Measurements from ENCODE around the gene TJP2.

TJP2 gene

GRCh38 chr9:69193685-69194032 lies 19.6 kb downstream of the TJP2 start:
- DNase-seq = no peak

- no peak for DNase-seq
Observed at GRCh38 chr9:69194702-69195418, 20.8 kb downstream of the TJP2 start.

- DNase-seq = no peak
Observed at GRCh38 chr9:69195668-69196067, 21.6 kb downstream of the TJP2 start.

GRCh38 chr9:69197687-69198086 lies 23.6 kb downstream of the TJP2 start:
- DNase-seq = no peak

- no peak for DNase-seq
Observed at GRCh38 chr9:69198521-69199220, 24.6 kb downstream of the TJP2 start.

- no peak for DNase-seq
Observed at GRCh38 chr9:69199769-69200470, 25.8 kb downstream of the TJP2 start.

GRCh38 chr9:69202556-69202955 lies 28.5 kb downstream of the TJP2 start:
- no peak for DNase-seq

- no peak for DNase-seq
Observed at GRCh38 chr9:69204326-69204725, 30.2 kb downstream of the TJP2 start.

- no peak for DNase-seq
Observed at GRCh38 chr9:69204849-69205248, 30.8 kb downstream of the TJP2 start.

GRCh38 chr9:69206047-69206446 lies 32.0 kb downstream of the TJP2 start:
- no peak for DNase-seq

GRCh38 chr9:69207503-69207902 lies 33.4 kb downstream of the TJP2 start:
- no peak for DNase-seq

- DNase-seq = no peak
Observed at GRCh38 chr9:69211424-69212036, 37.5 kb downstream of the TJP2 start.

- no peak for DNase-seq
Observed at GRCh38 chr9:69213647-69214046, 39.6 kb downstream of the TJP2 start.

GRCh38 chr9:69214939-69215338 lies 40.9 kb downstream of the TJP2 start:
- no peak for DNase-seq

GRCh38 chr9:69215774-69216485 lies 41.9 kb downstream of the TJP2 start:
- DNase-seq = no peak

GRCh38 chr9:69218166-69218565 lies 44.1 kb downstream of the TJP2 start:
- DNase-seq = no peak

- DNase-seq = no peak
Observed at GRCh38 chr9:69221036-69221435, 47.0 kb downstream of the TJP2 start.

GRCh38 chr9:69222970-69223369 lies 48.9 kb downstream of the TJP2 start:
- DNase-seq = no peak

- no peak for DNase-seq
Observed at GRCh38 chr9:69223605-69224004, 49.5 kb downstream of the TJP2 start.

GRCh38 chr9:69229367-69229766 lies 55.3 kb downstream of the TJP2 start:
- no peak for DNase-seq

GRCh38 chr9:69232135-69232534 lies 58.1 kb downstream of the TJP2 start:
- DNase-seq = no peak

- DNase-seq = no peak
Observed at GRCh38 chr9:69234683-69235082, 60.6 kb downstream of the TJP2 start.

- DNase-seq = no peak
Observed at GRCh38 chr9:69236188-69236587, 62.1 kb downstream of the TJP2 start.
